Panc1 (cell line): ENCODE measurements around the gene MYH7. TPM values are rescaled to one million over a fixed set of nuclear protein-coding genes. Genes with fewer than 3 reads are reported as not detected.
"Not testable (repeated sequence)": the region's sequence is repeated elsewhere in the genome, so short reads cannot be mapped to it uniquely, and the experiment has no call there.

Experiments
- ATAC-seq: fragments of 200-7000 bp; cut with Tn5 transposase; 2 replicates; pipeline ENCODE4 v1.9.1; 2020; ENCODE audit warnings: mild to moderate bottlenecking, moderate library complexity
- BruUV-seq: library from RNA; stranded (reverse); fragments of 400-500 nt; replicated peaks from 2 replicates; lab custom pipeline; 2021; lab: Mats Ljungman, UMichigan
- CTCF ChIA-PET: fragments of 300-600 bp; sonication (Branson Sonifier 250); formaldehyde crosslinking; loops from one replicate; lab custom pipeline; 2022; ENCODE audit warnings: antibody characterized with exemption; lab: Charles Lee
- POLR2A ChIA-PET: fragments of 300-600 bp; sonication (Branson Sonifier 250); formaldehyde crosslinking; loops from one replicate; lab custom pipeline; 2022; ENCODE audit warnings: antibody characterized with exemption; lab: Charles Lee
- DNase-seq: peaks from one replicate; pipeline ENCODE4 v3.0.0-alpha.2; 2010; ENCODE audit warnings: low read depth, low spot score
- H3K27ac ChIP-seq: 2 replicates; pipeline ENCODE4 v1.5.1; 2011; ENCODE audit warnings: mild to moderate bottlenecking, low read length, inconsistent platforms
- H3K27me3 ChIP-seq: fragments of 200-500 bp; sonication (Bioruptor generic); 2 replicates; pipeline ENCODE4 v1.6.0; 2014; ENCODE audit warnings: low read length, inconsistent platforms; ENCODE audit not compliant: control insufficient read depth, insufficient read depth
- H3K36me3 ChIP-seq: fragments of 200-500 bp; sonication (Bioruptor generic); 2 replicates; pipeline ENCODE4 v1.5.1; 2014; ENCODE audit warnings: inconsistent platforms, mild to moderate bottlenecking, low read length, moderate library complexity; ENCODE audit not compliant: control insufficient read depth, insufficient read depth
- H3K4me1 ChIP-seq: 2 replicates; pipeline ENCODE4 v1.5.1; 2011; ENCODE audit warnings: inconsistent platforms, mild to moderate bottlenecking, low read length, moderate library complexity; ENCODE audit not compliant: control insufficient read depth, insufficient read depth
- H3K4me3 ChIP-seq, 2 experiments: 2 replicates each; pipeline ENCODE4 v1.5.1; 2011 to 2012; ENCODE audit warnings: low read depth in 2 of 2, low read length in 2 of 2, mild to moderate bottlenecking in 2 of 2, inconsistent platforms in 1 of 2, moderate library complexity in 1 of 2
- H3K9me3 ChIP-seq: fragments of 200-500 bp; sonication (Bioruptor generic); 2 replicates; pipeline ENCODE4 v1.5.1; 2014; ENCODE audit warnings: low read depth, mild to moderate bottlenecking, inconsistent platforms, low read length, moderate library complexity; ENCODE audit not compliant: control insufficient read depth, insufficient read depth
- POLR2AphosphoS5 ChIP-seq: IDR thresholded peaks from 2 replicates; pipeline ENCODE4 v1.6.1; 2012; ENCODE audit warnings: mild to moderate bottlenecking, low read depth, low read length, moderate library complexity
- SIN3A ChIP-seq: IDR thresholded peaks from 2 replicates; pipeline ENCODE4 v1.6.1; 2012; ENCODE audit warnings: low read depth, mild to moderate bottlenecking, low read length, moderate library complexity, borderline replicate concordance; ENCODE audit not compliant: insufficient read depth
- TCF7L2 ChIP-seq: IDR thresholded peaks from 2 replicates; pipeline ENCODE4 v1.6.1; 2011; ENCODE audit warnings: mild to moderate bottlenecking, low read depth, low read length, inconsistent platforms
- in situ Hi-C: cut with HindIII; loops from 2 replicates; pipeline ENCODE4 v1.10.0; 2016; ENCODE audit warnings: low sequenced_read_pairs, low pct_unique_long_range_greater_than_20kb
- intact Hi-C: fragments of 100-400 bp; cut with micrococcal nuclease; formaldehyde crosslinking; loops from one replicate; pipeline ENCODE4 v1.10.0; 2022; ENCODE audit not compliant: unreplicated experiment
- total RNA-seq: library from RNA; stranded (reverse); gene quantifications from one replicate; pipeline ENCODE4 v1.2.1, GENCODE V29; 2021; ENCODE audit not compliant: unreplicated experiment
- TF ChIP-seq, protein P1 (sequence below): fragments of 450-650 bp; IDR thresholded peaks from 2 replicates; pipeline ENCODE4 v1.5.1; 2017; ENCODE audit warnings: mild to moderate bottlenecking
- TF ChIP-seq, protein P2 (sequence below), 2 experiments: IDR thresholded peaks; 2 replicates each; pipeline ENCODE4 v1.6.1; 2011 to 2012; ENCODE audit warnings: low read depth in 2 of 2, control low read depth in 1 of 2, low read length in 1 of 2, mild to moderate bottlenecking in 1 of 2, moderate library complexity in 1 of 2; ENCODE audit not compliant: insufficient read depth in 1 of 2

The MYH7 gene
- total RNA-seq, 1 experiment from 2014 or later: not detected

DNA sequence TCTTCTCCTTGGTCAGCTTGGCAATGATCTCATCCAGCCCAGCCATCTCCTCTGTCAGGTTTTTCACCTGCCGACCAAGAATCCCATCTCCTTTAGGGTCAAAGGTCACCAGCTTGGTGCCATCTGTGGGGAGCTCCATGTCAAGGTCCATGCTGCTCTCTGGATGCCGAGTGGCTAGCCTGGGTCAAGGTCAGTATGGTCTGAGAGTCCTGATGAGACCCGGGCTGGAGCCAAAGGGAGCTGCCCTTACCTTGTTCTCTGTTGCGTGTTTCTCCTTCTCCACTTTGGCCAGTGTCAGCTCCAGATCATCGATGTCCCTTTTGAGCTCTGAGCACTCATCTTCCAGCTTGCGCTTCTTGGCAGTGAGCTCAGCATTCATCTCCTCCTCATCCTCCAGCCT is 11.8 kb downstream of the MYH7 start:
- H3K27me3 ChIP-seq: no peaks in the 10 kb centered on the region
- CTCF ChIA-PET: interaction anchor here (0.5 kb wide), 1 partner anchor 138 kb away, joined by 7 read pairs; no protein-coding TSS in a partner anchor
- no peaks in the 10 kb centered on the region for H3K4me1 ChIP-seq
- no peak overlapping the region for H3K4me3 ChIP-seq
- in situ Hi-C loops (no loop called here), intact Hi-C loops (no loop called here)
- DNase-seq: no peak
- H3K9me3 ChIP-seq: no peaks in the 10 kb centered on the region
- no peak for ATAC-seq
- H3K36me3 ChIP-seq: no peaks in the 10 kb centered on the region
- no peak overlapping the region for H3K27ac ChIP-seq
- TF ChIP-seq, protein P1, sequence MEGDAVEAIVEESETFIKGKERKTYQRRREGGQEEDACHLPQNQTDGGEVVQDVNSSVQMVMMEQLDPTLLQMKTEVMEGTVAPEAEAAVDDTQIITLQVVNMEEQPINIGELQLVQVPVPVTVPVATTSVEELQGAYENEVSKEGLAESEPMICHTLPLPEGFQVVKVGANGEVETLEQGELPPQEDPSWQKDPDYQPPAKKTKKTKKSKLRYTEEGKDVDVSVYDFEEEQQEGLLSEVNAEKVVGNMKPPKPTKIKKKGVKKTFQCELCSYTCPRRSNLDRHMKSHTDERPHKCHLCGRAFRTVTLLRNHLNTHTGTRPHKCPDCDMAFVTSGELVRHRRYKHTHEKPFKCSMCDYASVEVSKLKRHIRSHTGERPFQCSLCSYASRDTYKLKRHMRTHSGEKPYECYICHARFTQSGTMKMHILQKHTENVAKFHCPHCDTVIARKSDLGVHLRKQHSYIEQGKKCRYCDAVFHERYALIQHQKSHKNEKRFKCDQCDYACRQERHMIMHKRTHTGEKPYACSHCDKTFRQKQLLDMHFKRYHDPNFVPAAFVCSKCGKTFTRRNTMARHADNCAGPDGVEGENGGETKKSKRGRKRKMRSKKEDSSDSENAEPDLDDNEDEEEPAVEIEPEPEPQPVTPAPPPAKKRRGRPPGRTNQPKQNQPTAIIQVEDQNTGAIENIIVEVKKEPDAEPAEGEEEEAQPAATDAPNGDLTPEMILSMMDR: no peak
- TF ChIP-seq SIN3A (no peak), TCF7L2 (no peak), POLR2AphosphoS5 (no peak)
- TF ChIP-seq, protein P2, sequence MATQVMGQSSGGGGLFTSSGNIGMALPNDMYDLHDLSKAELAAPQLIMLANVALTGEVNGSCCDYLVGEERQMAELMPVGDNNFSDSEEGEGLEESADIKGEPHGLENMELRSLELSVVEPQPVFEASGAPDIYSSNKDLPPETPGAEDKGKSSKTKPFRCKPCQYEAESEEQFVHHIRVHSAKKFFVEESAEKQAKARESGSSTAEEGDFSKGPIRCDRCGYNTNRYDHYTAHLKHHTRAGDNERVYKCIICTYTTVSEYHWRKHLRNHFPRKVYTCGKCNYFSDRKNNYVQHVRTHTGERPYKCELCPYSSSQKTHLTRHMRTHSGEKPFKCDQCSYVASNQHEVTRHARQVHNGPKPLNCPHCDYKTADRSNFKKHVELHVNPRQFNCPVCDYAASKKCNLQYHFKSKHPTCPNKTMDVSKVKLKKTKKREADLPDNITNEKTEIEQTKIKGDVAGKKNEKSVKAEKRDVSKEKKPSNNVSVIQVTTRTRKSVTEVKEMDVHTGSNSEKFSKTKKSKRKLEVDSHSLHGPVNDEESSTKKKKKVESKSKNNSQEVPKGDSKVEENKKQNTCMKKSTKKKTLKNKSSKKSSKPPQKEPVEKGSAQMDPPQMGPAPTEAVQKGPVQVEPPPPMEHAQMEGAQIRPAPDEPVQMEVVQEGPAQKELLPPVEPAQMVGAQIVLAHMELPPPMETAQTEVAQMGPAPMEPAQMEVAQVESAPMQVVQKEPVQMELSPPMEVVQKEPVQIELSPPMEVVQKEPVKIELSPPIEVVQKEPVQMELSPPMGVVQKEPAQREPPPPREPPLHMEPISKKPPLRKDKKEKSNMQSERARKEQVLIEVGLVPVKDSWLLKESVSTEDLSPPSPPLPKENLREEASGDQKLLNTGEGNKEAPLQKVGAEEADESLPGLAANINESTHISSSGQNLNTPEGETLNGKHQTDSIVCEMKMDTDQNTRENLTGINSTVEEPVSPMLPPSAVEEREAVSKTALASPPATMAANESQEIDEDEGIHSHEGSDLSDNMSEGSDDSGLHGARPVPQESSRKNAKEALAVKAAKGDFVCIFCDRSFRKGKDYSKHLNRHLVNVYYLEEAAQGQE (IDR thresholded peaks at IDR 0.05; ENCODE audit: insufficient read depth in 1 of 2, low read depth in 2 of 2, low read length in 1 of 2): no peak
- POLR2A ChIA-PET: no interaction called here
- BruUV-seq: no TSS peak

DNA sequence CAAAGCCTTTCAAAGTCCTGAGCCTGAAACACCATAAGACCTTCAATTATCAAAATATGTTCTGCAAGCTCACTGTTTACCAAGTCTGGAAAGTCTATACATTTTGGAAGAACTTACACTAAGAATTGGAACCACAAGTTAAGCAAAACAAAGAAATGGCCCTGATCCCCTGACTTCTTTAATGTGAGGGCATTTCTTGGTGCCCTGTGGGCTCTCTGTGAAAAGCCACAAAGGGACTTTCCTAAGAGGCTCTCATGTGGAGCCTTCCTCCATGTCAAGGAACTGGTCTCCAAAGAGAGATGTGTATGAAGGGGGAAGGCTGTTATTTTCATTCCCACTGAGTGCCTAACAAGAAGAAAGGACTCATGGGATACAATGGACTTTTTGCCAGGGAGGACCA is 13.9 kb downstream of the MYH7 start:
- in situ Hi-C loops (no loop called here), intact Hi-C loops (no loop called here)
- ATAC-seq (no peak), DNase-seq (no peak)
- ChIA-PET POLR2A (no interaction called here), CTCF (no interaction called here)
- Histone ChIP-seq H3K4me1 (no peaks in the 10 kb centered on the region), H3K36me3 (no peaks in the 10 kb centered on the region), H3K27me3 (no peaks in the 10 kb centered on the region), H3K4me3 (no peak overlapping the region), H3K9me3 (no peaks in the 10 kb centered on the region), H3K27ac (no peak overlapping the region)
- TF ChIP-seq, protein P2 (IDR thresholded peaks at IDR 0.05; ENCODE audit: insufficient read depth in 1 of 2, low read depth in 2 of 2, low read length in 1 of 2): no peak
- TF ChIP-seq TCF7L2: no peak
- TF ChIP-seq POLR2AphosphoS5: no peak
- TF ChIP-seq, protein P1: no peak
- no peak for TF ChIP-seq SIN3A
- no TSS peak for BruUV-seq

DNA sequence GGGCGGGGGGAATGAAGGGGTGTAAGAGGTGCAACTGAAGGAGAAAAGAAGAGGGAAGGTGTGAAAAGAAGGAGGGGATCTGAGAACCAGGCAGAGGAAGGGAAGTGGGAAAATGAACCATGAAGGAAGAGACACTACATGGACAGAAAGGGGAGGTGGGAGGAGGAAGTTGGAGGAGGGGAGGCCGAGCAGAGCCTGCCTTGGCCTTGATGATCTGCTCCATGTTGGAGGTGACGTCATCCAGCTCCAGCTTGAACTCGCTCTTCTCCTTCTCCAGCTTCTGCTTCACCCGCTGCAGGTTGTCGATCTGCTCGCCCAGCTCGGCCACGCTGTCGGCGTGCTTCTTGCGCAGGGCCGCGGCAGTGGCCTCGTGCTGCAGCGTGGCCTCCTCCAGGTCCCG is 15.8 kb downstream of the MYH7 start:
- H3K36me3 ChIP-seq, H3K4me1 ChIP-seq, H3K27me3 ChIP-seq, BruUV-seq, in situ Hi-C loops, CTCF ChIA-PET, H3K27ac ChIP-seq, H3K9me3 ChIP-seq, H3K4me3 ChIP-seq, POLR2A ChIA-PET, intact Hi-C loops, ATAC-seq, DNase-seq: not testable (repeated sequence)
